GM18861 (cell line): ENCODE data around the gene GHRL.
"Not testable (repeated sequence)": the region's sequence is repeated elsewhere in the genome, so short reads cannot be mapped to it uniquely, and the experiment has no call there.

Experiments
- ATAC-seq: cut with Tn5 transposase; IDR thresholded peaks from one replicate; pipeline ENCODE4 v1.9.1; 2021; ENCODE audit not compliant: unreplicated experiment

The GHRL gene

GRCh38 chr3:10300087-10300486, 7.3 kb upstream of the GHRL start:
- no peak for ATAC-seq

- ATAC-seq, result peak; percentile 67
These were observed 6.9 kb upstream of the GHRL start for GRCh38 chr3:10299679-10300078.

GRCh38 chr3:10299175-10299574, 6.4 kb upstream of the GHRL start:
- ATAC-seq, result no peak

DNA sequence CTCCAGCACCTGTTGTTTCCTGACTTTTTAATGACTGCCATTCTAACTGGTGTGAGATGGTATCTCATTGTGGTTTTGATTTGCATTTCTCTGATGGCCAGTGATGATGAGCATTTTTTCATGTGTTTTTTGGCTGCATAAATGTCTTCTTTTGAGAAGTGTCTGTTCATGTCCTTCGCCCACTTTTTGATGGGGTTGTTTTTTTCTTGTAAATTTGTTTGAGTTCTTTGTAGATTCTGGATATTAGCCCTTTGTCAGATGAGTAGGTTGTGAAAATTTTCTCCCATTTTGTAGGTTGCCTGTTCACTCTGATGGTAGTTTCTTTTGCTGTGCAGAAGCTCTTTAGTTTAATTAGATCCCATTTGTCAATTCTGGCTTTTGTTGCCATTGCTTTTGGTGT, 5.3 kb upstream of the GHRL start:
- not testable (repeated sequence) for ATAC-seq

GRCh38 chr3:10294030-10294586, 1.4 kb upstream of the GHRL start:
- no peak for ATAC-seq

- no peak for ATAC-seq
These were observed 1.1 kb downstream of the GHRL start for GRCh38 chr3:10291641-10292040.

GRCh38 chr3:10290481-10291176, 2.1 kb downstream of the GHRL start:
- ATAC-seq, result no peak

DNA sequence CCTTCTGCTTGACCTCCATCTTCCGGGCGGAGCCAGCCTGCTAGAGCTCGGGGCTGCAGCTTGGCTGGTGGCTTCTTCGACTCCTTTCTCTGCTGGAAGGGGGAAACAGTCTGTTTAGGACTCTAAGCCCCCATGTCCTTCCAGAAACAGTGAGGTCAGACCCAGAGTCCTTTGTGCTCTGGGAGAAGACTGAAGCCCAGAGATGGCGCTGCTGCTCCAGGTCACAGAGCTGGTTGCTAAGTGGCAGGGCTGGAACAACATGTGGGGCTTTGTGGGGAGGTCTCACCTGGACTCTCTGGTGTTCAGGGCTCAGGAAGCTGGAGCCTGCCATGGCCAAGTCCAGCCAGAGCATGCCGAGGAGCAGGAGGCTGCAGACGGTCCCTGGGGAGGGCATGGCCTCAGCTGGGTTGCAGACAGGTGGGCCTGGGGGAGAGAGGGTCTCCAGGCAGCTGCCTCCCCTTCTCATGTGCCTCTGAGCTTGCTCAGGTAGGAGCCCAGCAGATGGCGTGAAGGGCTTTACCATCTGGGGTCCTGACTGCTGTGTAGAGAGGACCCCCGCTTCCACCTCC, 2.9 kb downstream of the GHRL start:
- ATAC-seq, result no peak

DNA sequence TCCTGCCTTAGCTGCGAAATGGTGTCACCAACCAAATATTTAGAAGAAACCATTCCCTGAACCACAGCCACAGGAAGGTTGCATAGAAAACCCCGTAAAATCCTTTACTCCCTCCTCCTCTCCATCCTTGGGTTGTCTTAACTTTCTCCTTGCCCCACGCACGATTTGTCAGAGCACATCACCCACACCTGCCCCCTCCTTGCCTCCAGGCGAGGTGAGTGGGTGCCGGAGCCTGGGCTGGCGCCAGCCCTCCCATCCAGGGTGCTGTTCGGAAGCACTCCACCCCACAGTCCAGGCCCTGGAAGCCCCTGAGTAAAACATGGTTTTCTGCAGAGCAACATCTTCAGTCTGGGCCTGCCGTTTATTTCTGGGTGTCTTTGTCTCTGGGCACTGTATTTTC, 3.7 kb downstream of the GHRL start:
- ATAC-seq, result no peak

DNA sequence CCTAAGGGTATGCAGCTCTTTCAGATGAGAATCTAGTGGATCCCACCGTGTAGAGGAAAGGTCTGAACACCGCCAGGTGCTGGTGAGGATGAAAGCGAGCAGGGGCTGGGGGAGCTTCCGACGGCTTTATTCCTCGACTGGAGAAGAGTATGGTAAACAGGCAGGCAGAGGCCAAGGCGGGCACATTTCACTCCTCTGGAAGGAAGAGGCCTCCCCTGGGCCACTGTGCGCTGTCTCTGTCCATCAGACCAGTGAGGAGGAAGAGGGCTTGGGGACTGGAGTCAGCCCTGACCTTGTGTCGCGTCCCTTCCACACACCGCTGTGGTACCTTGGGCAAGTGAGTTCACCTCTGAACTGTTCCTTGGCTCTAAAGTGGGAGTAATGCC, 4.2 kb downstream of the GHRL start:
- ATAC-seq, result no peak

GRCh38 chr3:10287936-10288574, 4.7 kb downstream of the GHRL start:
- ATAC-seq, result no peak

DNA sequence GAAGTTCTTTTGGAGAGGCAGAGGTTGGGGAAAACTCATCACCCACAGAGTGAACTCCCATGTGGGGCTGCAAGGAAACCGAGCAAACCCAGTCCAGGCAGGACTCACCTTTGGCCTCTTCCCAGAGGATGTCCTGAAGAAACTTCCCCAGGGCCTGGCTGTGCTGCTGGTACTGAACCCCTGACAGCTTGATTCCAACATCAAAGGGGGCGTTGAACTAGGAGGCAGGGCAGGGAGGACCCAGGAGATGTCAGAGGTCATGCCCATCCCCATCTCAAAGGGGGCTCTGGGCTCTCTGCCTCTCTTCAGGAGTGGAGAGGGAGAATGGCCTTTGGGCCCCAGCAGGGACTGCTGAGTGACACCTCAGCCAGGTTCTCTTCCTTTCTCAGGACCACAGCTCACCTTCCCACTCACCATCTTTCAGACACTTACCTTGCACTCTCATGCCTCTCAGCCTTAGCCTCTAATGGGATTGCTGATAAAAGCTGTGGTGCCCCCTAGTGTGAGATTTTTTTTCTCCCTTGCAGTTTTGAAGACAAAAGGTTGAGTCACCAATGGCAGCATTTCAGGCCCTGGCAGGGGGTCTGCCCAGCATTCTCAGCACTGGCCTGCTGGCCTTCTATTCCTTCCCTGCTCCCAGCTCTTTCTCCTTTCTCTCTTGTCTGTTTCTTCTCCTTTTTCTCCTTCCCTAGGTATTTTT, 6.0 kb downstream of the GHRL start:
- ATAC-seq, result no peak

DNA sequence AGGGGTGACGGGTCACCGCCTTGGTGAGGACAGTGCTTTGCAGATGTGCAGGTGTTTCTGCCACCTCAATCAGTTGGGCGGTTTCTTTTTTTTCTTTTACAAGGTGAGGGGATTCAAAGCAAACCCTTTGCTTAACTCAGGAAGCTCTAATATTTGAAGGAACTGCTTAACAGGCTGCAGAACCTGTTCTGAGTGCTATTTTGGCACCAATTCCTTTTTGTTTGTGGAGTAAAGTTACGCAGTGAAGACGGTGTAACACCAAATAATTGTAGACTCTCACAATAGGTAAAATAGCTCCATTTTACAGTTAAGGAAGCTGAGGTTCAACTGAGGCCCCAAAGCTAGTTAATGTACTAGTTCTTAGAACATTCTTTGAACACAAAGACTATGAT, 6.6 kb downstream of the GHRL start:
- ATAC-seq, result no peak

GRCh38 chr3:10285272-10286132, 7.2 kb downstream of the GHRL start:
- no peak for ATAC-seq

DNA sequence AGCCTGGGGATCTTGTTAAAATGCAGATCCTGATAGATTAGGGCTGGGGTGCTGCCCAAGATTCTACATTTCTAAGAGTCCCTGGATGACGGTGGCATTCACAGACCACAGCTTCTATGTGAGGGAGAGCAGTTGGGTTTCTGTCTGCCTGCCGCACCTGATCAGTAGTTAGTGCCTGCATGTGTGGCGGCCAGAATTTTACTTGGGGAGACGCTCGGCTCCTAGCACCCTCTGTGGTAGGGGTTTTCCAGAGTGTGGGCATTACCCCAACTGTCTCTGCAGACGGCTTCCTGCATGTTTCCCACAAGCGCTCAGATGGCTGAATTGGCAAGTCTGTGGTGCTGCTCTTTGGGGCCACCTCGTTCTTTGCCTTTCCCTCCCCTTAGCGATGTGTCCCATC, 8.3 kb downstream of the GHRL start:
- ATAC-seq, result no peak

- ATAC-seq, result no peak
These were observed 9.1 kb downstream of the GHRL start for GRCh38 chr3:10283638-10284037.

GRCh38 chr3:10281951-10282350, 10.8 kb downstream of the GHRL start:
- ATAC-seq, result no peak

GRCh38 chr3:10280571-10280970, 12.2 kb downstream of the GHRL start:
- no peak for ATAC-seq

DNA sequence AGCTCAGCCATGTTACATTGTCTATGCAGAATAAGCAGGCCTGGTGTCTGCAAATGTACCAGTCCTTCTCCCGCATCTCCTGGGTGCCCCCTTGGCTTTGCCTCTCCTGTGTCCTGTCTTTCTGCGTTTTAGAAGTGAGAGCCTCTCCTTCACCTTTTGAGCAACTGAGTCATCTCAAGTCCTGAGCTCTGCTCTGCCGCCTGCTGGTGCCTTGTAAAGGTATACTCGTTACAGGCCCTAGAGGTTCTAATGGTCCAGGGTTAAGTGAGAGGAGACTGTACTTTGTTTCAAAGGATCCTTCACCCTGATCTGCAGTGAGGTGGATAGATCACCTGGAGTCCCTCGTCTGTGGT, 12.6 kb downstream of the GHRL start:
- ATAC-seq, result no peak

DNA sequence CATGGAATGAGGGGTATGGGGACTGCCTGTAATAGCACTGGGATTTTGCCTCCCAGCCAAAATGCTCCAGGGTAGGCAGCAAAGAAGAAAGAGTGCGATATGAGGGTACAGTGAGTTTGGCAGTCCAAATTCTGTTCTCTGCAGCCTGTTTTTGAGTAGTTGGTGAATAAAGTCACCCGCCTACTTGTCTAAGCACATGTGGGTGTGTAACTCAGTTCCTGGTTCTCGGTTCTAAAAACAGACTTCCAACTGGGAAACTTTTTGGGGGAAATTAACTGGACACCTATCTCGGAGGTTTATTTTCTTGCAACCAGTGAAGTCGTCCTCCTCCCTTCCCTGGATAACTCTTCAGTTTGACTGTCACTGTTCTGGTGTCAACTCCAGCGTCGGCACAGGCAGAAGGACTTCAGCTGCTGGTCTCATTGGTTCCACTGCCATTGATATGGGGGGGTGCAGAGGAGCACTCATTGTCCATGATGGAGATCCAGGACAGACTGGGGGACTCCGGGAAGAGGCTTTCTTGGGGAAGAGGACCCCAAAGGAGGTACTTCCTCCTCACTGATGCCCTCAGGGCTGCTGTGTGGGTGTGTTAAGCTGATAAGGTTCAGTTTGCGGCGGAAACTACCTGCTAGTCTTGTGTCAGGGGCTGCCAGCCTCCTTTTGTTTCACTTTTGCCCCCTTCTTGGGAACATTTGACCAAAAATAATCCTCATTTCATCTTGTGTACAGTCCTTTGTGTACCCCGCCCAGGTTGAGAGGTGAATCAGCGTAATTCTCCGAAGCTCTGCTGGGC, 13.2 kb downstream of the GHRL start:
- no peak for ATAC-seq
